HPDE6-E6E7 (cell line): ENCODE measurements around the gene APC2.
"Not testable (repeated sequence)": the region's sequence is repeated elsewhere in the genome, so short reads cannot be mapped to it uniquely, and the experiment has no call there.

ENCODE experiments used
- DNase-seq: peaks from one replicate; pipeline ENCODE4 v3.0.0; 2011; ENCODE audit warnings: missing footprints; ENCODE audit errors: extremely low spot score

APC2 gene

DNA sequence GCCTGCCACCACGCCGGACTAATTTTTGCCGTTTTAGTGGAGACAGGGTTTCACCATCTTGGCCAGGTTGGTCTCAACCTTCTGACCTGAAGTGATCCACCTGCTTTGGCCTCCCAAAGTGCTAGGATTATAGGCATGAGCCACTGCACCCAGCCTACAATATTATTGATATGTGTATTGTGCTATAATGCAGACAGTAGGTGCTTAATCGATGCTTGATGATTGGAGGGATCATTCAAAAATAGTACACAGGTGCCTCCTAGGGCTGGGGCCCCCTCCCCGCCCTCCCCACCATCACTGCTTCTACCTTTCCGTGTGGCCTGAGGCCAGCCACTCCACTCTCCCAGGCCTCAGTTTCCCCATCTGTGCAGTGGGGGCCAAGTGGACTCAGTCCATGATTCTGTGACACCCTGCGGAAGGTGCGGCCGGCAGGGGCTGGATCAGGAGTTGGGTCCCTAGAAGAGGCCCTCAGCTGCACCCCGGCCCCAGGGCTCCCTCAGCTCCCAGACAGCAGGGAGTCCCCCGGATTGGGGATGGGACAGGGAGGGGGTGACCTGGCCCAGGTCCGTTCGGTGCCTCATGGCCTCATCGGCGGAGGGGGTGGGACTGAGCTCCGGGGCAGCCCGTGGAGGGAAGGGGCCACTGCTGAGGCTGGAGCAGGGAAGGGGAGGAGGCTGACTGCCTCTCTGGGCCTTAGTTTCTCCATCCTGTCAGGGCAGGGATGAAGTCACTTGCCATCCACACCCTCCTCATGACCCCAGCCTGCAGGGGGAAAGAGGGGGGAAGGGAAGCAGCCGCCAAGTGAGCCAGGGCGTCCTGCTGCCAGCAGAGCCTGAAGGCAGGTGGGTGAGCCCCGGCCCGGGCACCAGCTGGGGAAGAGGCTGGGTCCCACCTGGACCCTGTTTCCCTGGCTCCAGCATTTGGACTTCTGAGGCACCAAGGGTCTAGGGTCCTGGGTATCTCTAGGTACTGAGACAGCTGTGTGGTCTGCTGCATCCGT is 61.7 kb downstream of the APC2 start:
- no peak for DNase-seq

DNA sequence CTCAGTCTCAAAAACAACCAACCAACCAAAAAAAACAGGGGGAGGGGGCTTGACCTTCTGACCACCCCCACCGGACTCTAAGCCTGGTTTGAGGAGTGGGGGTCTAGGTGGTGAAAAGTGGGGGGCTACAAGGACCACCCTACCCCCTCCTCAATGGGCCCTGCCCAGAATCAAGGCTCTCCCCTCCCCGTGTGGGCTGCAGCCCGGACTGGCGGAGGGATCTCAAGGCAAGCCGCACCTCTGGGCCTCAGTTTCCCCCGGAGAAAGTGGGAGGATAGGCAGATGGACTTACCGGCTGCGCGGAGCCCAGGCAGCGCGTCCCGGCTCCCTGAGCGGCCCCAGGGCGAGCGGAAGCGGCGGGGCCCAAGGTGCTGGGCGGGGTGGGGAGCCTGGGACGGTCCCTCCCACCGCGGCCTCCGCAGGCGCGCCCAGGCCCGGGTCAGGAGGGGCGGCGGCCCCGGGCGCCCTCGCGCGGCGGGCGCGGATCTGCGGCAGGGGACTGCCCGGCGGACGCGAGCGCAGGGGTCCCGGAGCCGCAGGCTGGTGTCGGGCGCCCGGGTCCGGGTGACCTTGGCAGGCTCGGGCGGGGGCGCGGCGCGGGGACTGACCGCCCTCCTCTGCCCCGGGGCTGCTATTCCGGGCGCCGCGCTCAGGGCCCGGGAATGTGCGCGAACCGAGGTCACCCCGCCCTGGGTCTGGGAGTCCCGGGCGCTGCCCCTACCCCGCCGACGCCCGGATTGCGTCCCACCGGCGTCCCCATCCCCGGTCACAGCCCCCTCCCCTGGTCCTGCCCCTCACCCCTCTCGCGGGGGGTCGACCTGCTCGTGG is 63.0 kb downstream of the APC2 start, which contains the start of gene ADAMTSL5:
Gene ADAMTSL5 (minus strand): TSS at position 349 of the 828 bp plus-strand sequence. CDS start 2,076 bp downstream, outside the sequence.
- DNase-seq, result peak; percentile 60

DNA sequence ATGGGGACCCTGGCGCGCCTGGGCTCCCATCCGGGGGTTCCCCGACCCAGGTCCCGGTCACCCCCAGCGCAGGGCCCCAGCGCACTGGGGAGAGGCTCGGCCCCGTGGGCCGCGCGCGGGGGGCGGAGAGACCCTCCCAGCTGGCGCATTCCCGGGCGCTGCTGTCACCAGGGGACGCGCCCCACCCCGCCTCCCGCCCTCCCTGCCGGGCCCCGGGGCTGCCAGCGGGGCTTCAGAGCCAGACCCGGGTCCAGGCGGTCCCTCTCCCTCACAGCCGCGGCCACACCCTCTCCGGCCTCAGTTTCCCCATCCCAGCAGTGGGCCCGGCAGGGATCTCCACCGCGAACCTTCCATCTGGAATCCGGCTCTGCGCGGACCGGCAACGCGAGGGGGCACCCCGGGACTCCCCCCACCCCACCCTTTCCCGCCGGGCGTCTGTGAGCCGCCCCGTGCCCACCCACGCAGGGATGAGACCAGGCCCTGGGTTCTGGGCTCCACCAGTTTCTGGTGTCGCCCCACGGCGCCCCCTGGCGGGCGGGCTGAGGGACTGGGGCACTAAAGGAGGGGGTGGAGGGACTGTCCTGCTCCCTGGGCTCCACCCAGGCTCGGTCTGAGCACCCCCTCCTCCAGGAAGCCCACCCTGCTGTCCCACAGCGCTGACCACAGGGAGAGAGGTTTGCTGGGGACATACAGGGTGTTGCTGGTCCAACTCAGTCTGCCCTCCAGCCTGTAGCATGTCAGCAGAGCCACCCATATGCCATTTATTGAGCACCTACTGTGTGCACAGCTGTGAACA is 63.8 kb downstream of the APC2 start:
- DNase-seq, result peak; percentile 61

DNA sequence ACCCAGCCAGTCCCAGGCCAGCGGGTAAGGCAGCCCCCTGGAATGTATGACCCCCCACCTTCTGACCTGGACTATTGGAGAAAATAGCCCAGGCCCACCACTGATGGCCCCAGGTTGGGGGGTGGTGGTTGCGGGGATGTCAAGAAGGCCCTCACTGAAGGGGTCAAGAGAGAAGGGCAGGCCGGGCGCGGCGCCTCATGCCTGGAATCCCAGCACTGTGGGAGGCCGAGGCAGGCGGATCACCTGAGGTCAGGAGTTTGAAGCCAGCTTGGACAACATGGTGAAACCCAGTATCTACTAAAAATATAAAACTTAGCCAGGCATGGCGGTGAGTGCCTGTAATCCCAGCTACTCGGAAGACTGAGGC is 64.4 kb downstream of the APC2 start:
- DNase-seq, result no peak

- no peak for DNase-seq
Measured at GRCh38 chr19:1514986-1515721, 65.2 kb downstream of the APC2 start.

DNA sequence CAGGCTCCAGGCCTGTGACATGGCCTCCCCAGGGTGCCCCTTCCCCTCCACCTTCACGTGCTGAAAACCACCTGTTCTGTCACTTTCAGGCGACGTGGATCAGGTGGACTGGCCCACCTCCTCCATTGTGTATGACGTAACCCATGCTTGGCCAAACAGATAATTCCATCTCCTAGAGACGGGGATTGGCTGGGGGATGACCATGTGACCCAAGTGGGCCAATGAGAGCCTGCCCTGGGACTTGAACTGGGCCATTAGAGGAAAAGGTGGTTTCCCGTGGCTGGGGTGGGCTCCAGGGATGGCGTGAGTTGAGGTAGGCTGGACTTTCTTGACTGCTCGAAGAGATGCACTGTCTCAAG is 66.5 kb downstream of the APC2 start:
- DNase-seq, result no peak

- DNase-seq, result no peak
Measured at GRCh38 chr19:1518471-1518870, 68.5 kb downstream of the APC2 start.

- DNase-seq, result not testable (repeated sequence)
Measured at GRCh38 chr19:1519802-1520201, 69.9 kb downstream of the APC2 start.

GRCh38 chr19:1520203-1520780 is 70.4 kb downstream of the APC2 start:
- DNase-seq, result no peak

DNA sequence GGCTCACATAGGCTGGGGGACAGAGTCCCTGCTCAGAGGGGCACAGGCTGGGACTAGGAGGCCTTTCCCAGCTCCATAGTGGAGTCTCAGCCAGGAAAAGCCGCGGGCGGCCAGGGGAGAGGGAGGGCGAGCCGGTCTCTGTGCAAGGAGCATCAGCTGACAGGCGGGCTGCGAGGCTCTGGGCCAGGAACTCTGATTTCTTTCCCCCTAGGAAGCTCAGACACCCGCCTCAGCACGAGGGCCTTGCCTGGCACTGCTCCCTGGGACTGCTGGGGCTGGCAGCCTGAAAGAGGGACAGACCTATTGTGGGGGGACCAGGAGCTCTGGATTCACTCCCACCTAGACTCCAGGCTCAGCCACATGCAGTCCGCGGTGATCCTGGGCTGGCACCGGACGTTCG is 71.7 kb downstream of the APC2 start:
- DNase-seq, result no peak

GRCh38 chr19:1522061-1522460 is 72.1 kb downstream of the APC2 start:
- DNase-seq, result no peak

DNA sequence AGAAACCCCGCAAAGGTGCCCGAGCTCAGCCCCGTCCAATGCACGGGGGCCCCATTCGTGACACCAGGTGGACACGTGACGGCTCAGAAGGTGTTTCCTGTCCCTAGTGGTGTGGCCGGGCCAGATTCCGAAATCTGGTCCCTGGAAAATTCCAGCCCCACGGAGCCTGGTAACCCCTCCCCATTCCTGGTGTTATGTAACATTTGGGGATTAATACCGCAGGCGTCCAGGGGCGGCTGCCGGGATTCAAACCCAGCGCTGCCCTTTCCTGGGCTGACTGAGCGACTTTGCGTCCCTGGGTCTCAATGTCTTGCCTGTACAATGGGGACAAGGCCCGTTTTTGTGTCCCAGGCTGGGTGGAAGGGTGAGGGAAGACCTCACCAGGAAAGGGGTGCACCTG is 72.9 kb downstream of the APC2 start:
- DNase-seq, result no peak
